Kidney (tissue), 22 donors: ENCODE measurements around the gene TRIM28. TPM values are rescaled to one million over a fixed set of nuclear protein-coding genes. Genes with fewer than 3 reads are reported as not detected.

Experiments
- DNase-seq, 5 donors: peaks; one replicate each; pipeline ENCODE4 v3.0.0-alpha.2; 2013 to 2020
- FAIRE-seq: peaks from 2 replicates; lab custom pipeline; 2012; peaks lifted over from hg19 to GRCh38; lab: Jason Lieb, UNC
- H3K27ac ChIP-seq, 2 donors: one replicate each; pipeline ENCODE4 v1.7.0; 2013; ENCODE audit warnings: low read depth in 2 of 2, low read length in 2 of 2, inconsistent platforms in 1 of 2
- H3K27me3 ChIP-seq: one replicate; pipeline ENCODE4 v1.7.1; 2013; ENCODE audit warnings: low read length, inconsistent platforms; ENCODE audit not compliant: control insufficient read depth, insufficient read depth
- H3K36me3 ChIP-seq, 3 donors: one replicate each; pipeline versions ENCODE4 v1.7.0 to v1.7.1; 2013; ENCODE audit warnings: low read length in 3 of 3, control low read depth in 1 of 3, inconsistent platforms in 1 of 3; ENCODE audit not compliant: insufficient read depth in 3 of 3, control insufficient read depth in 2 of 3
- H3K4me1 ChIP-seq, 3 donors: one replicate each; pipeline versions ENCODE4 v1.7.0 to v1.7.1; 2013; ENCODE audit warnings: low read length in 3 of 3, inconsistent platforms in 1 of 3, low read depth in 1 of 3; ENCODE audit not compliant: control insufficient read depth in 2 of 3, insufficient read depth in 2 of 3
- H3K4me3 ChIP-seq, 3 donors: one replicate each; pipeline versions ENCODE4 v1.7.0 to v1.8.1; 2013; ENCODE audit warnings: low read length in 3 of 3, control low read depth in 1 of 3, inconsistent platforms in 1 of 3
- H3K9ac ChIP-seq, 3 donors: one replicate each; pipeline versions ENCODE4 v1.7.0 to v1.7.1; 2013; ENCODE audit warnings: low read length in 3 of 3, control low read depth in 1 of 3, inconsistent platforms in 1 of 3
- H3K9me3 ChIP-seq, 3 donors: one replicate each; pipeline versions ENCODE4 v1.7.0 to v1.7.1; 2013; ENCODE audit warnings: low read length in 3 of 3, control low read depth in 1 of 3, inconsistent platforms in 1 of 3; ENCODE audit not compliant: control insufficient read depth in 2 of 3, insufficient read depth in 1 of 3
- intact Hi-C: fragments of 100-400 bp; cut with DNase I; formaldehyde crosslinking; loops from one replicate; pipeline ENCODE4 v1.11.1; 2022
- long read RNA-seq, 10 donors: library from polyadenylated mRNA in 1 of 10; unstranded in 1 of 10; transcript quantifications; one replicate each; pipeline ENCODE4 v2.0.0 and lab custom pipeline, GENCODE V29; 2021 to 2026
- polyA plus RNA-seq: library from polyadenylated mRNA; stranded (reverse); fragments of 350-450 nt; fragmentation: Illumina TruSeq; extraction: RNeasy Lipid Tissue Mini Kit (QIAGEN cat#74804); gene quantifications from one replicate; pipeline ENCODE4 v1.2.3, GENCODE V29; 2014; ENCODE audit warnings: low read depth, low replicate concordance; ENCODE audit not compliant: insufficient read depth
- total RNA-seq: library from RNA; stranded (reverse); fragmentation: NEBNext Ultra II Directional; extraction: Animal tissue kit (Norgen Biotek cat#: 25700); gene quantifications from one replicate; pipeline ENCODE4 v1.2.1, GENCODE V29; 2021
- TF ChIP-seq, protein P1 (sequence below): IDR thresholded peaks from 3 replicates; pipeline ENCODE4 v1.5.1; 2012; ENCODE audit warnings: mild to moderate bottlenecking, moderate library complexity, borderline replicate concordance; ENCODE audit not compliant: insufficient read depth; ENCODE audit errors: extremely low read depth
- donor health status: control.
- donor health status: control.
- donor health status: control.
- donor health status: control.
- donor health status: control.
- donor health status: DM: yes; HTN: yes; CAD: no.
- donor health status: Normal renal cell carcinoma (clear cell type).

TRIM28 gene
- total RNA-seq: 229 TPM
- polyA plus RNA-seq: 191 TPM
- long read RNA-seq, donor 1, transcript TRIM28-201 (17 exons, 2,960 nt): major isoform, 23 of 119 reads
- long read RNA-seq, donor 1, transcript TRIM28-213 (4 exons, 714 nt): minor isoform, 18 of 119 reads
- long read RNA-seq, donor 1, partial matches to known transcripts: 74 of 119 reads
- long read RNA-seq, donor 1, other reads (novel, unspliced or antisense): 0 of 119 reads
- long read RNA-seq, donor 2, transcript TRIM28-201 (17 exons, 2,960 nt): major isoform, 31 of 95 reads
- long read RNA-seq, donor 2, transcript TRIM28-213 (4 exons, 714 nt): minor isoform, 16 of 95 reads
- long read RNA-seq, donor 2, partial matches to known transcripts: 44 of 95 reads
- long read RNA-seq, donor 2, other reads (novel, unspliced or antisense): 0 of 95 reads
- long read RNA-seq, donor 3, transcript TRIM28-201 (17 exons, 2,960 nt): major isoform, 39 of 84 reads
- long read RNA-seq, donor 3, transcript TRIM28-213 (4 exons, 714 nt): minor isoform, 7 of 84 reads
- long read RNA-seq, donor 3, partial matches to known transcripts: 37 of 84 reads
- long read RNA-seq, donor 3, other reads (novel, unspliced or antisense): 0 of 84 reads
- long read RNA-seq, donor 4, transcript TRIM28-201 (17 exons, 2,960 nt): major isoform, 23 of 77 reads
- long read RNA-seq, donor 4, transcript TRIM28-213 (4 exons, 714 nt): minor isoform, 5 of 77 reads
- long read RNA-seq, donor 4, partial matches to known transcripts: 47 of 77 reads
- long read RNA-seq, donor 4, other reads (novel, unspliced or antisense): 0 of 77 reads
- long read RNA-seq, donor 5, partial matches to known transcripts: 0 of 1 reads
- long read RNA-seq, donor 5, other reads (novel, unspliced or antisense): 0 of 1 reads
- long read RNA-seq, donor 6, transcript TRIM28-213 (4 exons, 714 nt): minor isoform, 9 of 55 reads
- long read RNA-seq, donor 6, transcript TRIM28-201 (17 exons, 2,960 nt): major isoform, 17 of 55 reads
- long read RNA-seq, donor 6, partial matches to known transcripts: 26 of 55 reads
- long read RNA-seq, donor 6, other reads (novel, unspliced or antisense): 0 of 55 reads
- long read RNA-seq, donor 7, transcript TRIM28-201 (17 exons, 2,960 nt): major isoform, 135 of 213 reads
- long read RNA-seq, donor 7, transcript TRIM28-213 (4 exons, 714 nt): minor isoform, 11 of 213 reads
- long read RNA-seq, donor 7, partial matches to known transcripts: 50 of 213 reads
- long read RNA-seq, donor 7, other reads (novel, unspliced or antisense): 17 of 213 reads
- long read RNA-seq, donor 8, transcript TRIM28-213 (4 exons, 714 nt): minor isoform, 16 of 413 reads
- long read RNA-seq, donor 8, transcript TRIM28-201 (17 exons, 2,960 nt): major isoform, 28 of 413 reads
- long read RNA-seq, donor 8, partial matches to known transcripts: 155 of 413 reads
- long read RNA-seq, donor 8, other reads (novel, unspliced or antisense): 213 of 413 reads
- long read RNA-seq, donor 9, transcript TRIM28-201 (17 exons, 2,960 nt): major isoform, 10 of 30 reads
- long read RNA-seq, donor 9, transcript TRIM28-213 (4 exons, 714 nt): minor isoform, 5 of 30 reads
- long read RNA-seq, donor 9, partial matches to known transcripts: 12 of 30 reads
- long read RNA-seq, donor 9, other reads (novel, unspliced or antisense): 0 of 30 reads
- long read RNA-seq, donor 10, transcript TRIM28-213 (4 exons, 714 nt): major isoform, 27 of 105 reads
- long read RNA-seq, donor 10, transcript TRIM28-201 (17 exons, 2,960 nt): minor isoform, 23 of 105 reads
- long read RNA-seq, donor 10, partial matches to known transcripts: 51 of 105 reads
- long read RNA-seq, donor 10, other reads (novel, unspliced or antisense): 0 of 105 reads

DNA sequence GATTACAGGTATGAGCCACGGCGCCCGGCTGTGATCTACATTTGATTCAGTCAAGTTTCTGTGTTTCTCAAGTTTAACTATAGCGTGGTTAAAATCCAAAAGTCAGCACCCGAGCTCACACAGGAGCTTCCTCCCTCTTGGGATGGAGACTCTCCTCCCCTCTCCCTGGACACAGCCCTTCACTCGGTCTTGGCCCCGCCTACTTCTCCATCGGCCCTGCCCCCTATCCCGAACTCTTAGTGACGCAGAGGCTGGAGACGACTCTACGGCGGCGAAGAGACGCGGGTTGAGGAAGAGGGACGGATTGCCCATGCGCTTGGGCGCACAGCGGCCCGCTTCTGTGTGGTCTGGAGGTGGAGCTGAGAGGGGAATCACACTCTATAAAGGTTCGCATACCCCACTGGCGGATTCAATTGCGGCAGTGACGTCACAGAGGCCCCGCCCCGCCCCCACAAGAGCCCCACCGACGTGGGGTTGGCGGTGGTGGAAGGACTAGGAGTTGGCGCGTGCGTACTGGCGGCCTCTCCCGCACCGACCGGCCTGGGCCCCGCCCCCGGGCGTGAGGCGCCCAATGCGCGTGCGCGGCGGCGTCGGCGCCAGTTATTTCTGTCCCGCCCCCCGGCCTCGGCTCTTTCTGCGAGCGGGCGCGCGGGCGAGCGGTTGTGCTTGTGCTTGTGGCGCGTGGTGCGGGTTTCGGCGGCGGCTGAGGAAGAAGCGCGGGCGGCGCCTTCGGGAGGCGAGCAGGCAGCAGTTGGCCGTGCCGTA is at the start of gene TRIM28:
Gene TRIM28, plus strand, starts transcription at position 239 of the 765 bp plus-strand sequence. CDS start 694 bp downstream, outside the sequence.
- DNase-seq (peak; percentile 100), FAIRE-seq (peak; percentile 89)
- peaks cover 2 to 20% (median 9%) of the 10 kb centered on the region in 3 donors for H3K4me1 ChIP-seq
- TF ChIP-seq, protein P1, sequence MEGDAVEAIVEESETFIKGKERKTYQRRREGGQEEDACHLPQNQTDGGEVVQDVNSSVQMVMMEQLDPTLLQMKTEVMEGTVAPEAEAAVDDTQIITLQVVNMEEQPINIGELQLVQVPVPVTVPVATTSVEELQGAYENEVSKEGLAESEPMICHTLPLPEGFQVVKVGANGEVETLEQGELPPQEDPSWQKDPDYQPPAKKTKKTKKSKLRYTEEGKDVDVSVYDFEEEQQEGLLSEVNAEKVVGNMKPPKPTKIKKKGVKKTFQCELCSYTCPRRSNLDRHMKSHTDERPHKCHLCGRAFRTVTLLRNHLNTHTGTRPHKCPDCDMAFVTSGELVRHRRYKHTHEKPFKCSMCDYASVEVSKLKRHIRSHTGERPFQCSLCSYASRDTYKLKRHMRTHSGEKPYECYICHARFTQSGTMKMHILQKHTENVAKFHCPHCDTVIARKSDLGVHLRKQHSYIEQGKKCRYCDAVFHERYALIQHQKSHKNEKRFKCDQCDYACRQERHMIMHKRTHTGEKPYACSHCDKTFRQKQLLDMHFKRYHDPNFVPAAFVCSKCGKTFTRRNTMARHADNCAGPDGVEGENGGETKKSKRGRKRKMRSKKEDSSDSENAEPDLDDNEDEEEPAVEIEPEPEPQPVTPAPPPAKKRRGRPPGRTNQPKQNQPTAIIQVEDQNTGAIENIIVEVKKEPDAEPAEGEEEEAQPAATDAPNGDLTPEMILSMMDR: no peak
- intact Hi-C loops: no loop called here
- no peaks in the 10 kb centered on the region for H3K9me3 ChIP-seq
- H3K27ac ChIP-seq: peak within 1 kb of the TSS; percentile 96 to 99
- H3K27me3 ChIP-seq: no peaks in the 10 kb centered on the region
- H3K4me3 ChIP-seq: peak within 1 kb of the TSS; percentile 75 to 86 (median 78)
- peak within 1 kb of the TSS; percentile 67 to 87 (median 81) for H3K9ac ChIP-seq
- peaks cover 7 to 29% (median 17%) of the 10 kb centered on the region in 3 donors for H3K36me3 ChIP-seq

DNA sequence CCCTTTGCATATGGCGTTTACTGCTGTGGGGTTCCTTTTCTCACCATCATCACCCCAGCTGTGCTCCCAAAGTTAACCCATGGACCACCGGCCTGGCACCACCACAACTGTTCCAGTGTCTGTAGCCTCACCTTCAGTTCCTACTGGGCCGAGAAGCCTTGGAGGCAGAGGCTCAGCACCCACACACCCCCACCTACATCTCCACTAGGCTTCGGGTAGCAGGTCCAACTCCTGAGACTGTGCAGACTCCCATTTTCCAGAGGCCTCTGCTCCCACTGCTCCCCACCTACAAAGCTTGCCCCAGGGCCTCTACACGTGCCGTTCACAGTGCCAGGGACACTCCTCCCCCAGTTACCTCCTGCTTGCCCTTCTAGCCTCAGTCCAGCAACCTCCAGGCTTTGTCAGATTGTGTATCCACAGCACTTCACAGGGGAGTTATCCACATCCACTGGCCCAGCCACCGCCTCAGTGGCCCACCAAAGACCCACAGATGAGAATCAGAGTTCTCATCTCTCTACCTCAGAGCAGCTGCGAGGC is 46.2 kb upstream of the TRIM28 start:
- Histone ChIP-seq H3K36me3 (no peaks in the 10 kb centered on the region), H3K9me3 (no peaks in the 10 kb centered on the region), H3K27ac (no peak overlapping the region), H3K27me3 (no peaks in the 10 kb centered on the region), H3K4me3 (no peak overlapping the region), H3K9ac (no peak overlapping the region), H3K4me1 (peaks cover 0 to 20% (median 6%) of the 10 kb centered on the region in 3 donors)
- intact Hi-C loops: no loop called here
- DNase-seq: no peak
- no peak for FAIRE-seq
- TF ChIP-seq, protein P1: no peak
